ENCODE measurements around the gene NLRX1. TPM values are rescaled to one million over a fixed set of nuclear protein-coding genes. Genes with fewer than 3 reads are reported as not detected.
"Not testable (repeated sequence)": the region's sequence is repeated elsewhere in the genome, so short reads cannot be mapped to it uniquely, and the experiment has no call there.

Gene NLRX1
- 10.0 TPM for polyA plus RNA-seq (ENCODE audit: insufficient read length)
- long read RNA-seq, donor 1, partial matches to known transcripts = 5 of 5 reads
- long read RNA-seq, donor 1, other reads (novel, unspliced or antisense) = 0 of 5 reads
- long read RNA-seq, donor 2, partial matches to known transcripts = 0 of 4 reads
- long read RNA-seq, donor 2, other reads (novel, unspliced or antisense) = 0 of 4 reads
- long read RNA-seq, donor 3 = 0 reads
- long read RNA-seq, donor 4 = 0 reads
- long read RNA-seq, donor 5, full-length matches to known transcripts = 2 of 7 reads
- long read RNA-seq, donor 5, partial matches to known transcripts = 5 of 7 reads
- long read RNA-seq, donor 5, other reads (novel, unspliced or antisense) = 0 of 7 reads
- long read RNA-seq, donor 6, partial matches to known transcripts = 0 of 1 reads
- long read RNA-seq, donor 6, other reads (novel, unspliced or antisense) = 0 of 1 reads
- long read RNA-seq, donor 7, partial matches to known transcripts = 5 of 7 reads
- long read RNA-seq, donor 7, other reads (novel, unspliced or antisense) = 0 of 7 reads
- long read RNA-seq, donor 8 = 0 reads

GRCh38 chr11:119168471-119169281 is at the start of gene NLRX1:
TSS of gene NLRX1 (plus strand) at chr11:119168725. CDS start at chr11:119171404, 2,679 bp downstream.
- peak; percentile 77 for DNase-seq

GRCh38 chr11:119118946-119119345 is 49.6 kb upstream of the NLRX1 start:
- no peak for DNase-seq

- peak; percentile 66 for DNase-seq
These were observed 47.9 kb upstream of the NLRX1 start for GRCh38 chr11:119120639-119121007.

- peak; percentile 98 for DNase-seq
These were observed 47.3 kb upstream of the NLRX1 start, which contains the start of gene HINFP for GRCh38 chr11:119121008-119121810. TSS of gene HINFP (plus strand) at chr11:119121580. CDS start at chr11:119126945, 5,365 bp downstream.

- DNase-seq = no peak
These were observed 46.8 kb upstream of the NLRX1 start for GRCh38 chr11:119121811-119122124.

GRCh38 chr11:119125821-119126220 is 42.7 kb upstream of the NLRX1 start:
- DNase-seq = no peak

GRCh38 chr11:119126675-119127268 is 41.8 kb upstream of the NLRX1 start:
- DNase-seq = no peak

GRCh38 chr11:119130662-119131061 is 37.9 kb upstream of the NLRX1 start:
- no peak for DNase-seq

- DNase-seq = no peak
These were observed 34.0 kb upstream of the NLRX1 start for GRCh38 chr11:119134389-119134978.

GRCh38 chr11:119139276-119139675 is 29.2 kb upstream of the NLRX1 start:
- DNase-seq = not testable (repeated sequence)

- DNase-seq = peak; percentile 46
These were observed 23.6 kb upstream of the NLRX1 start for GRCh38 chr11:119144825-119145486.

- no peak for DNase-seq
These were observed 23.0 kb upstream of the NLRX1 start for GRCh38 chr11:119145551-119145950.

- DNase-seq = no peak
These were observed 20.8 kb upstream of the NLRX1 start for GRCh38 chr11:119147604-119148333.

GRCh38 chr11:119148720-119149017 is 19.9 kb upstream of the NLRX1 start:
- DNase-seq = no peak

GRCh38 chr11:119149018-119149785 is 19.3 kb upstream of the NLRX1 start, which contains the start of gene ABCG4:
TSS of gene ABCG4 (plus strand) at chr11:119149052. CDS start at chr11:119149966, 914 bp downstream.
- DNase-seq = no peak

- DNase-seq = no peak
These were observed 18.7 kb upstream of the NLRX1 start for GRCh38 chr11:119149786-119150275.

- DNase-seq = no peak
These were observed 16.5 kb upstream of the NLRX1 start for GRCh38 chr11:119152043-119152442.

GRCh38 chr11:119152604-119153003 is 15.9 kb upstream of the NLRX1 start:
- no peak for DNase-seq

Data from left kidney (tissue), 8 donors.